Measurements from ENCODE around the gene EML6. TPM values are rescaled to one million over a fixed set of nuclear protein-coding genes. Genes with fewer than 3 reads are reported as not detected.

The EML6 gene
- total and polyA plus RNA-seq, 2 of the 8 experiments (the other 6 are each of a cell fraction or from before 2014, with no cell fraction given): 1.2 to 1.6 TPM

DNA sequence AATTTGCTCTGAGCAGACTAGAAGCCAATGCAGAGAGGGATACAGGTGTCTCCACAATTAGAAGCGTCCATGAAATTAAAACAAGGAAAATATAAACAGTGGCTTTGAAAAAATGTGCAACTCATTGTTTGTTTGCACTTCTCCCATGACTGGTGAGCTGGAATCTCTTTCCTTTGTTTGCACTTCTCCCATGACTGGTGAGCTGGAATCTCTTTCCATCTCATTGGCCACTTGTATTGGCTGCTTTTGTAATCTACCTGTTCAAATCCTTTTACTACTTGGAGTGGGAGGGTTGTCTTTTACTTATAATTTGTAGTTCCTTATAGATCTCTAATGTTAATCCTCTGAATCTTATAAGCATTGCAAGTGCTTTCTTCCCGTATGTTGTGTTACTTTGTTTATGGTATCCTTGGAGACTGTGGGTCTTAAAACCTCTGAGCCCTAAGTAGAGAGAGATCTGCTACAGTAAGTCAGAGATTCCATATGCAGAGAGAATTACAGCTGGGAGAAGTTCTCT, 232.7 kb downstream of the EML6 start:
- ChIA-PET POLR2A (ENCODE audit: partially characterized antibody) (interaction anchor here (0.9 to 1.1 kb wide), 2 partner anchors 9 to 94 kb away, joined by 3 to 4 read pairs; partner anchors contain the start of gene RTN4), CTCF (ENCODE audit: partially characterized antibody) (interaction anchor here (1.1 to 1.2 kb wide), 3 partner anchors 57 to 117 kb away, joined by 3 read pairs; no protein-coding TSS in a partner anchor)
- Histone ChIP-seq H3K9me3 (ENCODE audit: insufficient read depth in 2 of 2, low read depth in 1 of 2, low read length in 1 of 2) (no peaks in the 10 kb centered on the region), H4K91ac (replicated peaks; ENCODE audit: insufficient read length, low read length) (no peak overlapping the region), H3K56ac (replicated peaks; ENCODE audit: insufficient read length, low read depth, low read length) (no peak overlapping the region), H4K8ac (ENCODE audit: extremely low read depth, insufficient read depth, low read length) (no peak overlapping the region), H2AFZ (ENCODE audit: low read length) (no peak overlapping the region), H3K14ac (ENCODE audit: insufficient read length) (no peak overlapping the region), H3K36me3 (ENCODE audit: control insufficient read depth in 2 of 4, insufficient read depth in 4 of 4, low read length in 3 of 4) (no peaks in the 10 kb centered on the region), H2BK12ac (ENCODE audit: low read depth, low read length) (no peak overlapping the region), H3K4me2 (ENCODE audit: insufficient read depth in 1 of 2, low read depth in 2 of 2, low read length in 2 of 2) (no peak overlapping the region), H3K27ac (ENCODE audit: low read depth, low read length) (no peak overlapping the region), H3K79me2 (ENCODE audit: control insufficient read depth in 1 of 2, insufficient read depth in 2 of 2, low read length in 2 of 2) (no peaks in the 10 kb centered on the region), H2BK20ac (ENCODE audit: low read length) (no peak overlapping the region), H4K20me1 (replicated peaks in 1 of 2; ENCODE audit: control insufficient read depth in 1 of 2, insufficient read depth in 2 of 2, low read length in 2 of 2) (peaks cover 0 to 2% of the 10 kb centered on the region in 2 experiments), H2BK5ac (ENCODE audit: low read depth, low read length) (no peak overlapping the region), H3K4me3 (ENCODE audit: extremely low read depth in 1 of 4, insufficient read depth in 2 of 4, low read depth in 3 of 4, low read length in 4 of 4) (no peak overlapping the region), H2BK120ac (replicated peaks; ENCODE audit: low read depth, low read length) (peak overlapping the region; percentile 39), H3K9ac (replicated peaks in 1 of 4; ENCODE audit: extremely low read depth in 1 of 4, low read depth in 3 of 4, low read length in 3 of 4) (no peak overlapping the region; a peak in 2 of 7 replicates), H3K23ac (ENCODE audit: insufficient read length) (no peak overlapping the region), H3K79me1 (ENCODE audit: low read depth, low read length) (no peaks in the 10 kb centered on the region), H3K27me3 (replicated peaks in 1 of 4; ENCODE audit: control insufficient read depth in 3 of 4, extremely low read depth in 1 of 4, insufficient read depth in 3 of 4, low read length in 3 of 4) (no peaks in the 10 kb centered on the region), H4K5ac (ENCODE audit: insufficient read length, low read depth, low read length) (no peak overlapping the region), H2AK5ac (ENCODE audit: low read depth, low read length) (no peak overlapping the region), H3K4me1 (replicated peaks in 1 of 4; ENCODE audit: control insufficient read depth in 3 of 4, insufficient read depth in 4 of 4, low read length in 3 of 4) (peaks cover 2 to 7% (median 4%) of the 10 kb centered on the region in 4 experiments; a peak in 4 of 7 replicates), H3K18ac (ENCODE audit: extremely low read depth, low read length) (no peak overlapping the region), H3K23me2 (ENCODE audit: low read depth, low read length) (no peaks in the 10 kb centered on the region), H3K4ac (replicated peaks; ENCODE audit: insufficient read length, low read depth, low read length) (no peak overlapping the region), H2BK15ac (ENCODE audit: low read length) (no peak overlapping the region)
- 78% methylated on average over 2 of the region's 2 CpGs; no CpG with 5 or more reads in 1 of the 2 experiments for whole genome bisulfite sequencing, 2 experiments (ENCODE audit: extremely low coverage in 1 of 2, insufficient coverage in 1 of 2, insufficient read length in 1 of 2, insufficient replicate concordance in 2 of 2, low coverage in 1 of 2, low lambda C conversion rate in 2 of 2, missing lambda C conversion rate in 1 of 2)
- FAIRE-seq: no peak
- no peak for DNase-seq (ENCODE audit: low read depth in 1 of 2, low spot score in 2 of 2)
- TF ChIP-seq BRCA1 (IDR thresholded peaks at IDR 0.05; ENCODE audit: low read depth, low read length): no peak
- no peak for TF ChIP-seq SP2 (IDR thresholded peaks at IDR 0.05; ENCODE audit: low read length)
- TF ChIP-seq JUND (IDR thresholded peaks at IDR 0.05; ENCODE audit: low read length): no peak
- no peak for TF ChIP-seq SRF (IDR thresholded peaks at IDR 0.05; ENCODE audit: low read depth, low read length)
- TF ChIP-seq CBX5 (IDR thresholded peaks at IDR 0.05; ENCODE audit: low read depth, low read length): no peak
- TF ChIP-seq SIRT6 (IDR thresholded peaks at IDR 0.05; ENCODE audit: low read length): no peak
- TF ChIP-seq, protein P1, sequence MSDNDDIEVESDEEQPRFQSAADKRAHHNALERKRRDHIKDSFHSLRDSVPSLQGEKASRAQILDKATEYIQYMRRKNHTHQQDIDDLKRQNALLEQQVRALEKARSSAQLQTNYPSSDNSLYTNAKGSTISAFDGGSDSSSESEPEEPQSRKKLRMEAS (IDR thresholded peaks at IDR 0.05): no peak
- no peak for TF ChIP-seq TCF12 (IDR thresholded peaks at IDR 0.05; ENCODE audit: low read depth, low read length)
- no peak for TF ChIP-seq EGR1 (IDR thresholded peaks at IDR 0.05; ENCODE audit: borderline replicate concordance, low read depth, low read length)
- no peak for TF ChIP-seq ASH2L (IDR thresholded peaks at IDR 0.05; ENCODE audit: low read length)
- TF ChIP-seq SIN3A (conservative IDR thresholded peaks at IDR 0.05 in 1 of 2, IDR thresholded peaks at IDR 0.05 in 1 of 2; ENCODE audit: low read depth in 1 of 2, low read length in 2 of 2): no peak
- TF ChIP-seq, protein P2, sequence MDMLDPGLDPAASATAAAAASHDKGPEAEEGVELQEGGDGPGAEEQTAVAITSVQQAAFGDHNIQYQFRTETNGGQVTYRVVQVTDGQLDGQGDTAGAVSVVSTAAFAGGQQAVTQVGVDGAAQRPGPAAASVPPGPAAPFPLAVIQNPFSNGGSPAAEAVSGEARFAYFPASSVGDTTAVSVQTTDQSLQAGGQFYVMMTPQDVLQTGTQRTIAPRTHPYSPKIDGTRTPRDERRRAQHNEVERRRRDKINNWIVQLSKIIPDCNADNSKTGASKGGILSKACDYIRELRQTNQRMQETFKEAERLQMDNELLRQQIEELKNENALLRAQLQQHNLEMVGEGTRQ (IDR thresholded peaks at IDR 0.05; ENCODE audit: low read length): no peak
- TF ChIP-seq, protein P3, sequence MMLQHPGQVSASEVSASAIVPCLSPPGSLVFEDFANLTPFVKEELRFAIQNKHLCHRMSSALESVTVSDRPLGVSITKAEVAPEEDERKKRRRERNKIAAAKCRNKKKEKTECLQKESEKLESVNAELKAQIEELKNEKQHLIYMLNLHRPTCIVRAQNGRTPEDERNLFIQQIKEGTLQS (IDR thresholded peaks at IDR 0.05; ENCODE audit: insufficient read depth, low read depth, low read length): no peak
